ENCODE results near the gene ARSK.

ARSK gene

GRCh38 chr5:95557841-95558240 is 2.9 kb downstream of the ARSK start:
- H3K36me3 ChIP-seq (ENCODE audit: control insufficient read depth in 2 of 2, insufficient read depth in 2 of 2, low read length in 2 of 2) = no peaks in the 10 kb centered on the region
- H3K9me3 ChIP-seq (ENCODE audit: control insufficient read depth in 2 of 2, low read length in 2 of 2) = no peaks in the 10 kb centered on the region
- H3K4me3 ChIP-seq (ENCODE audit: low read length in 2 of 2) = no peak overlapping the region
- no peak overlapping the region for H3K27ac ChIP-seq (ENCODE audit: low read depth in 2 of 2, low read length in 2 of 2)
- H3K9ac ChIP-seq (ENCODE audit: low read depth in 1 of 2, low read length in 2 of 2) = no peak overlapping the region
- no peaks in the 10 kb centered on the region for H3K27me3 ChIP-seq (ENCODE audit: control insufficient read depth in 2 of 2, insufficient read depth in 2 of 2, low read length in 2 of 2)
- H3K4me1 ChIP-seq (ENCODE audit: control insufficient read depth in 2 of 2, insufficient read depth in 2 of 2, low read length in 2 of 2) = peaks cover 14 to 16% of the 10 kb centered on the region in 2 donors

GRCh38 chr5:95562282-95562681 is 7.4 kb downstream of the ARSK start:
- no peaks in the 10 kb centered on the region for H3K4me1 ChIP-seq (ENCODE audit: control insufficient read depth in 2 of 2, insufficient read depth in 2 of 2, low read length in 2 of 2)
- no peak overlapping the region for H3K4me3 ChIP-seq (ENCODE audit: low read length in 2 of 2)
- H3K27ac ChIP-seq (ENCODE audit: low read depth in 2 of 2, low read length in 2 of 2) = no peak overlapping the region
- no peak overlapping the region for H3K9ac ChIP-seq (ENCODE audit: low read depth in 1 of 2, low read length in 2 of 2)
- no peaks in the 10 kb centered on the region for H3K9me3 ChIP-seq (ENCODE audit: control insufficient read depth in 2 of 2, low read length in 2 of 2)
- H3K36me3 ChIP-seq (ENCODE audit: control insufficient read depth in 2 of 2, insufficient read depth in 2 of 2, low read length in 2 of 2) = no peaks in the 10 kb centered on the region
- no peaks in the 10 kb centered on the region for H3K27me3 ChIP-seq (ENCODE audit: control insufficient read depth in 2 of 2, insufficient read depth in 2 of 2, low read length in 2 of 2)

GRCh38 chr5:95563367-95563766 is 8.5 kb downstream of the ARSK start:
- Histone ChIP-seq H3K27ac (ENCODE audit: low read depth in 2 of 2, low read length in 2 of 2) (no peak overlapping the region), H3K36me3 (ENCODE audit: control insufficient read depth in 2 of 2, insufficient read depth in 2 of 2, low read length in 2 of 2) (peaks cover 0 to 2% of the 10 kb centered on the region in 2 donors)

GRCh38 chr5:95564450-95564849 is 9.5 kb downstream of the ARSK start:
- Histone ChIP-seq H3K9me3 (ENCODE audit: control insufficient read depth in 2 of 2, low read length in 2 of 2) (no peaks in the 10 kb centered on the region), H3K4me3 (ENCODE audit: low read length in 2 of 2) (no peak overlapping the region), H3K9ac (ENCODE audit: low read depth in 1 of 2, low read length in 2 of 2) (no peak overlapping the region), H3K36me3 (ENCODE audit: control insufficient read depth in 2 of 2, insufficient read depth in 2 of 2, low read length in 2 of 2) (peaks cover 0 to 5% of the 10 kb centered on the region in 2 donors), H3K27me3 (ENCODE audit: control insufficient read depth in 2 of 2, insufficient read depth in 2 of 2, low read length in 2 of 2) (no peaks in the 10 kb centered on the region), H3K4me1 (ENCODE audit: control insufficient read depth in 2 of 2, insufficient read depth in 2 of 2, low read length in 2 of 2) (no peaks in the 10 kb centered on the region), H3K27ac (ENCODE audit: low read depth in 2 of 2, low read length in 2 of 2) (no peak overlapping the region)

More at GRCh38 chr5:95563367-95563766, 8.5 kb downstream of the ARSK start:
- Histone ChIP-seq H3K9ac (ENCODE audit: low read depth in 1 of 2, low read length in 2 of 2) (no peak overlapping the region), H3K9me3 (ENCODE audit: control insufficient read depth in 2 of 2, low read length in 2 of 2) (no peaks in the 10 kb centered on the region), H3K4me3 (ENCODE audit: low read length in 2 of 2) (no peak overlapping the region), H3K4me1 (ENCODE audit: control insufficient read depth in 2 of 2, insufficient read depth in 2 of 2, low read length in 2 of 2) (no peaks in the 10 kb centered on the region), H3K27me3 (ENCODE audit: control insufficient read depth in 2 of 2, insufficient read depth in 2 of 2, low read length in 2 of 2) (no peaks in the 10 kb centered on the region)

- no peaks in the 10 kb centered on the region for H3K9me3 ChIP-seq (ENCODE audit: control insufficient read depth in 2 of 2, low read length in 2 of 2)
- H3K27me3 ChIP-seq (ENCODE audit: control insufficient read depth in 2 of 2, insufficient read depth in 2 of 2, low read length in 2 of 2) = no peaks in the 10 kb centered on the region
- H3K27ac ChIP-seq (ENCODE audit: low read depth in 2 of 2, low read length in 2 of 2) = no peak overlapping the region
- no peaks in the 10 kb centered on the region for H3K4me1 ChIP-seq (ENCODE audit: control insufficient read depth in 2 of 2, insufficient read depth in 2 of 2, low read length in 2 of 2)
- H3K9ac ChIP-seq (ENCODE audit: low read depth in 1 of 2, low read length in 2 of 2) = no peak overlapping the region
- H3K36me3 ChIP-seq (ENCODE audit: control insufficient read depth in 2 of 2, insufficient read depth in 2 of 2, low read length in 2 of 2) = peaks cover 0 to 5% of the 10 kb centered on the region in 2 donors
- H3K4me3 ChIP-seq (ENCODE audit: low read length in 2 of 2) = no peak overlapping the region
Measured at GRCh38 chr5:95565280-95565920, 10.5 kb downstream of the ARSK start.

GRCh38 chr5:95572016-95572415 is 17.1 kb downstream of the ARSK start:
- H3K9ac ChIP-seq (ENCODE audit: low read depth in 1 of 2, low read length in 2 of 2) = no peak overlapping the region
- H3K4me1 ChIP-seq (ENCODE audit: control insufficient read depth in 2 of 2, insufficient read depth in 2 of 2, low read length in 2 of 2) = no peaks in the 10 kb centered on the region
- no peak overlapping the region for H3K27ac ChIP-seq (ENCODE audit: low read depth in 2 of 2, low read length in 2 of 2)
- H3K27me3 ChIP-seq (ENCODE audit: control insufficient read depth in 2 of 2, insufficient read depth in 2 of 2, low read length in 2 of 2) = no peaks in the 10 kb centered on the region
- H3K4me3 ChIP-seq (ENCODE audit: low read length in 2 of 2) = no peak overlapping the region
- peaks cover 0 to 5% of the 10 kb centered on the region in 2 donors for H3K36me3 ChIP-seq (ENCODE audit: control insufficient read depth in 2 of 2, insufficient read depth in 2 of 2, low read length in 2 of 2)
- no peaks in the 10 kb centered on the region for H3K9me3 ChIP-seq (ENCODE audit: control insufficient read depth in 2 of 2, low read length in 2 of 2)

- no peaks in the 10 kb centered on the region for H3K27me3 ChIP-seq (ENCODE audit: control insufficient read depth in 2 of 2, insufficient read depth in 2 of 2, low read length in 2 of 2)
- no peak overlapping the region for H3K27ac ChIP-seq (ENCODE audit: low read depth in 2 of 2, low read length in 2 of 2)
- H3K36me3 ChIP-seq (ENCODE audit: control insufficient read depth in 2 of 2, insufficient read depth in 2 of 2, low read length in 2 of 2) = no peaks in the 10 kb centered on the region
- H3K4me3 ChIP-seq (ENCODE audit: low read length in 2 of 2) = no peak overlapping the region
- H3K9me3 ChIP-seq (ENCODE audit: control insufficient read depth in 2 of 2, low read length in 2 of 2) = no peaks in the 10 kb centered on the region
- no peaks in the 10 kb centered on the region for H3K4me1 ChIP-seq (ENCODE audit: control insufficient read depth in 2 of 2, insufficient read depth in 2 of 2, low read length in 2 of 2)
- no peak overlapping the region for H3K9ac ChIP-seq (ENCODE audit: low read depth in 1 of 2, low read length in 2 of 2)
Measured at GRCh38 chr5:95581576-95581975, 26.7 kb downstream of the ARSK start.

- no peak overlapping the region for H3K4me3 ChIP-seq (ENCODE audit: low read length in 2 of 2)
- H3K9ac ChIP-seq (ENCODE audit: low read depth in 1 of 2, low read length in 2 of 2) = no peak overlapping the region
- no peaks in the 10 kb centered on the region for H3K9me3 ChIP-seq (ENCODE audit: control insufficient read depth in 2 of 2, low read length in 2 of 2)
- no peak overlapping the region for H3K27ac ChIP-seq (ENCODE audit: low read depth in 2 of 2, low read length in 2 of 2)
- no peaks in the 10 kb centered on the region for H3K36me3 ChIP-seq (ENCODE audit: control insufficient read depth in 2 of 2, insufficient read depth in 2 of 2, low read length in 2 of 2)
- no peaks in the 10 kb centered on the region for H3K27me3 ChIP-seq (ENCODE audit: control insufficient read depth in 2 of 2, insufficient read depth in 2 of 2, low read length in 2 of 2)
- H3K4me1 ChIP-seq (ENCODE audit: control insufficient read depth in 2 of 2, insufficient read depth in 2 of 2, low read length in 2 of 2) = no peaks in the 10 kb centered on the region
Measured at GRCh38 chr5:95583992-95584391, 29.1 kb downstream of the ARSK start.

GRCh38 chr5:95590880-95591279 is 36.0 kb downstream of the ARSK start:
- no peaks in the 10 kb centered on the region for H3K9me3 ChIP-seq (ENCODE audit: control insufficient read depth in 2 of 2, low read length in 2 of 2)
- no peak overlapping the region for H3K4me3 ChIP-seq (ENCODE audit: low read length in 2 of 2)
- H3K27ac ChIP-seq (ENCODE audit: low read depth in 2 of 2, low read length in 2 of 2) = no peak overlapping the region
- H3K4me1 ChIP-seq (ENCODE audit: control insufficient read depth in 2 of 2, insufficient read depth in 2 of 2, low read length in 2 of 2) = no peaks in the 10 kb centered on the region
- no peaks in the 10 kb centered on the region for H3K27me3 ChIP-seq (ENCODE audit: control insufficient read depth in 2 of 2, insufficient read depth in 2 of 2, low read length in 2 of 2)
- no peak overlapping the region for H3K9ac ChIP-seq (ENCODE audit: low read depth in 1 of 2, low read length in 2 of 2)
- no peaks in the 10 kb centered on the region for H3K36me3 ChIP-seq (ENCODE audit: control insufficient read depth in 2 of 2, insufficient read depth in 2 of 2, low read length in 2 of 2)

- Histone ChIP-seq H3K9me3 (ENCODE audit: control insufficient read depth in 2 of 2, low read length in 2 of 2) (no peaks in the 10 kb centered on the region), H3K9ac (ENCODE audit: low read depth in 1 of 2, low read length in 2 of 2) (no peak overlapping the region), H3K4me1 (ENCODE audit: control insufficient read depth in 2 of 2, insufficient read depth in 2 of 2, low read length in 2 of 2) (no peaks in the 10 kb centered on the region), H3K4me3 (ENCODE audit: low read length in 2 of 2) (no peak overlapping the region), H3K27me3 (ENCODE audit: control insufficient read depth in 2 of 2, insufficient read depth in 2 of 2, low read length in 2 of 2) (no peaks in the 10 kb centered on the region), H3K36me3 (ENCODE audit: control insufficient read depth in 2 of 2, insufficient read depth in 2 of 2, low read length in 2 of 2) (no peaks in the 10 kb centered on the region), H3K27ac (ENCODE audit: low read depth in 2 of 2, low read length in 2 of 2) (no peak overlapping the region)
Measured at GRCh38 chr5:95591490-95591901, 36.6 kb downstream of the ARSK start.
